HepG2 (cell line): ENCODE results near the gene AQP6. TPM values are rescaled to one million over a fixed set of nuclear protein-coding genes. Genes with fewer than 3 reads are reported as not detected.

Source experiments
- AKNA ChIP-seq: sonication (generic); formaldehyde crosslinking; IDR thresholded peaks from 2 replicates; pipeline ENCODE4 v1.4.0; 2020; ENCODE audit warnings: missing genetic modification reagents, borderline replicate concordance
- ELK4 ChIP-seq: sonication (generic); formaldehyde crosslinking; IDR thresholded peaks from 2 replicates; pipeline ENCODE4 v1.9.0; 2021; ENCODE audit warnings: missing genetic modification reagents, borderline replicate concordance
- ISX ChIP-seq: sonication (generic); formaldehyde crosslinking; conservative IDR thresholded peaks from 2 replicates; pipeline ENCODE4 v1.5.0; 2020; ENCODE audit warnings: missing genetic modification reagents
- KLF6 ChIP-seq: IDR thresholded peaks from 2 replicates; pipeline ENCODE4 v1.8.0; 2016; ENCODE audit warnings: missing biosample characterization, missing genetic modification reagents
- LBX2 ChIP-seq: sonication (generic); formaldehyde crosslinking; IDR thresholded peaks from 2 replicates; pipeline ENCODE4 v1.5.0; 2020; ENCODE audit warnings: missing genetic modification reagents, mild to moderate bottlenecking, borderline replicate concordance
- RARA ChIP-seq: IDR thresholded peaks from 2 replicates; pipeline ENCODE4 v1.6.1; 2016; ENCODE audit warnings: missing genetic modification reagents, missing compliant biosample characterization
- SP2 ChIP-seq: sonication (generic); formaldehyde crosslinking; IDR thresholded peaks from 2 replicates; pipeline ENCODE4 v1.5.1; 2020; ENCODE audit warnings: mild to moderate bottlenecking, missing genetic modification reagents
- ZBTB25 ChIP-seq: IDR thresholded peaks from 2 replicates; pipeline ENCODE4 v1.6.1; 2018; ENCODE audit warnings: missing genetic modification reagents
- ZFX ChIP-seq: sonication (generic); formaldehyde crosslinking; IDR thresholded peaks from 2 replicates; pipeline ENCODE4 v1.4.0; 2020; ENCODE audit warnings: mild to moderate bottlenecking, low read depth, missing genetic modification reagents, moderate library complexity
- ZGPAT ChIP-seq: IDR thresholded peaks from 2 replicates; pipeline ENCODE4 v1.6.1; 2016; ENCODE audit warnings: mild to moderate bottlenecking
- ZNF572 ChIP-seq: sonication (generic); formaldehyde crosslinking; IDR thresholded peaks from 2 replicates; pipeline ENCODE4 v1.5.1; 2020; ENCODE audit warnings: mild to moderate bottlenecking, missing genetic modification reagents
- ZSCAN29 ChIP-seq: sonication (generic); formaldehyde crosslinking; conservative IDR thresholded peaks from 2 replicates; pipeline ENCODE4 v1.4.0; 2020; ENCODE audit warnings: mild to moderate bottlenecking, missing genetic modification reagents
- ZXDC ChIP-seq: sonication (generic); formaldehyde crosslinking; IDR thresholded peaks from 2 replicates; pipeline ENCODE4 v1.5.0; 2020; ENCODE audit warnings: mild to moderate bottlenecking, missing genetic modification reagents
- polyA plus RNA-seq, 8 experiments: library from polyadenylated mRNA; depleted of rRNA in 3 of 8; stranded (reverse) in 7 of 8; unstranded in 1 of 8; fragments of >200 nt; fragmentation: Illumina TruSeq in 4 of 8; extraction: Trizol in 4 of 8; gene quantifications; 2 replicates each; pipeline versions ENCODE4 v1.2.1 to v1.2.3, GENCODE V29; 2011 to 2016; ENCODE audit warnings: low read depth in 4 of 8, missing spikeins in 1 of 8, mixed read lengths in 1 of 8; ENCODE audit not compliant: insufficient read depth in 1 of 8
- total RNA-seq, 5 experiments: library from RNA; depleted of rRNA; stranded (reverse); fragments of >200 nt; fragmentation: Illumina TruSeq; extraction: Trizol; gene quantifications; 2 replicates each; pipeline ENCODE4 v1.2.3, GENCODE V29; 2016; ENCODE audit warnings: low read depth in 1 of 5

Gene AQP6
- total and polyA plus RNA-seq, 2 of the 13 experiments (the other 11 are each of a cell fraction or from before 2014, with no cell fraction given), result 0.32 to 1.3 TPM

- TF ChIP-seq AKNA (CRISPR knock-in tag) (0 out of 2 replicates have a peak, but pooled peaks have one; percentile 39), KLF6 (CRISPR knock-in tag) (0 out of 2 replicates have a peak, but pooled peaks have one; percentile 46), ZSCAN29 (peak; percentile 80; the same call in 1 of the 2 replicates), LBX2 (CRISPR knock-in tag) (no peak), SP2 (CRISPR knock-in tag) (peak; percentile 39; the same call in 1 of the 2 replicates), ZFX (CRISPR knock-in tag) (peak; percentile 67), ZBTB25 (CRISPR knock-in tag) (peak; percentile 81), ISX (CRISPR knock-in tag) (0 out of 2 replicates have a peak, but pooled peaks have one; percentile 70), ELK4 (CRISPR knock-in tag) (no peak), ZXDC (no peak), RARA (CRISPR knock-in tag) (peak; percentile 2; the same call in 1 of the 2 replicates), ZNF572 (CRISPR knock-in tag) (peak; percentile 56; the same call in 1 of the 2 replicates), ZGPAT (CRISPR knock-in tag) (peak; percentile 82)
Measured at GRCh38 chr12:50025187-50026059, 52.7 kb downstream of the AQP6 start, which contains the start of gene RACGAP1 (continued).
